GM18499 (cell line): Measurements from ENCODE around the gene CLTC.
"Not testable (repeated sequence)": the region's sequence is repeated elsewhere in the genome, so short reads cannot be mapped to it uniquely, and the experiment has no call there.

Experiments
- ATAC-seq: cut with Tn5 transposase; IDR thresholded peaks from one replicate; pipeline ENCODE4 v1.9.1; 2021; ENCODE audit warnings: moderate number of reproducible peaks; ENCODE audit not compliant: insufficient read depth, unreplicated experiment

CLTC gene

DNA sequence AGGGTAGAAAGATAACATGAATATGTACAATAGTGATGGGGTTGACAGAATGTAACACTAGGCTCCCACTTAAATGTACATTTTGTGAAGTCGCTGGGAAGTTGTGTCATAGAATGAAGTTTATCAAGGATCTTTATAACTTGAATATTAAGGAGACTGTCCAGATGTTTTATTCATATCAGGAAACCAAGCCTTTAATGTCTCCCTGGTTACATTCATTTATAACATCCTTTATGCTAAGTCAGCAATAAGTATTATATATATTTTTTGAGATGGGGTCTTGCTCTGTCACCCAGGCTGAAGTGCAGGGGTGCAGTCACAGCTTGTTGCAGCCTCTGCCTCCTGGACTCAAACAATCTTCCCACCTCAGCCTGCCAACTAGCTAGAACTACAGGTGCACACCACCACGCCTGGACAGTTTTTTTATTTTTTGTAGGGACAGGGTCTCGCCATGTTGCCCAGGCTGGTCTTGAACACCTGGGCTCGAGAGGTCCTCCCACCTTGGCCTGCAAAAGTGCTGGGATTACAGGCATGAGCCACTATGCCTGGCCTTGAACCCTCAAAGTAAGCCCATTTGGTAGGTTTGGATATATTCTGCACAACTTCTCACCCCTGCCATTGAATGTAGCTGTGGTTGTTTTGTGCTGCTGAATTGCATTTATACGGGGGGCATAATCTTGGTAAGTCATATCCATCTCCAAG, 14.1 kb downstream of the CLTC start:
- no peak for ATAC-seq

DNA sequence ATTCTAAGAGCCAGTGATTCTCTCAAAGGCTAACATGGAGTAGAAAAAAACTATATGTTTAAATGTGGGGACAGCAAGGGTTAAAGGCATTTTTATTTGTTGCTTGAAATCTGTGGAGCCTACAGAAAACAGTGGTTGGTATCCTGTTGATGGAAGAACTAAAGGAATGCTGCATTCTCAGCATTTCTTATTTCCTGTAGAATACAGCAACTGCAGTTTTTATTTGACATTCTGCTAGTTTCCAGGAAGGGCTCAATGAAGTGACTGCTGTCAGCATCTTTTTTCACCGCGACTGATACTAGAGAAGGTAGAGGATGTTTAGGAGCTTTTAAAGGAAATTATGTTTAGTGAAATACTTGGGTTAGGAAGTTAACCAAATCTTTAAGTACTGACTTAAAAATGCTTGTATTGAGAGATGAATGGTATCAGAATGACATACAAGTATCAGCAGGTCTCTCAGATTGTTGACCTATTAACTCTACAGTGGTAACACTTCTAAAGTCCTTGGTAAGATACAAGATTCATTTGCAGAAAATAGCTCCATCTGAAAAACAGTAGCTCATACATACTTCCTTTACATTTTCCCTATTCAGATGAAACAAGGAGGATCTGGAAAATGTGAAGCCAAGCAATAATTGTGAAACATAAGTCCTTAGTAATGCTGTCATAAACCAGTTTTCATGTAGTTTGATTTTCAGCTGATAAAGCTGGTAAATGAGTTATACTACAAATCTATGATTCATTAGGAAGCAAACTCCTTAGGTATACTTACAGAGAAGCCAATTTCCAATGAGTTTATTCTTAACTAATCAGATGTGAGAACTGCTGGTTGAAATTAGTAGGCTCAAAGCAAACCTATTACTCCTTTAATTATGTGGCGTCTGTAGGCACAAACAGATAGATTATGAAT, 15.2 kb downstream of the CLTC start:
- no peak for ATAC-seq

DNA sequence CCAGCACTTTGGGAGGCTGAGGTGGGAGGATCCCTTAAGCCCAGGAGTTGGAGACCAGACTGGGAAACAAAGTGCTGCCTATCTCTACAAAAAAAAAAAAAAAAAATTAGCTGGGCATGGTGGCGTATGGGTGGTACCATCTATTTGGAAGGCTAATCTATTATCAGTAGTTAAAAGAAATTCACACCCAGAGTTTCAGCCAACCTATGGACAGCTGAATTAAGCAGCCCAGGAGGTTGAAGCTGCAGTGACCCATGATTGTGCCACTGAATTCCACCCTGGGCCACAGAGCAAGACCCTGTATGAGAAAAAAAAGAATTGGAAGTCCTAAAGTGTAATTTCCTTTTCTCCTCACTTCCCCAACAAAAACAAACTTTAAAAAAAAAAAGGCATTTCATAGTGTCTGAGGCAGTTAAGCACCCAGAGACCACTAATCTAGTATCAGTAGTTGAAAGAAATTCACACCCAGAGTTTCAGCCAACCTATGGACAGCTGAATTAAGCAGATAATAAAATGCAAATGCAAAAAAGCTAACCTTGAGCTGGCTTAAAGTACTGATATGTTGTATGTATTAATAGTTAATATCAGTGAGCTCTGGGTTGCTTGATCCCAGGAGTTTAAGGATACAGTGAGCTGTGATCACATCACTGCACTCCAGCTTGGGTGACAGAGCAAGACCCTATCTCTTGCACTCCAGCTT, 18.1 kb downstream of the CLTC start:
- no peak for ATAC-seq

DNA sequence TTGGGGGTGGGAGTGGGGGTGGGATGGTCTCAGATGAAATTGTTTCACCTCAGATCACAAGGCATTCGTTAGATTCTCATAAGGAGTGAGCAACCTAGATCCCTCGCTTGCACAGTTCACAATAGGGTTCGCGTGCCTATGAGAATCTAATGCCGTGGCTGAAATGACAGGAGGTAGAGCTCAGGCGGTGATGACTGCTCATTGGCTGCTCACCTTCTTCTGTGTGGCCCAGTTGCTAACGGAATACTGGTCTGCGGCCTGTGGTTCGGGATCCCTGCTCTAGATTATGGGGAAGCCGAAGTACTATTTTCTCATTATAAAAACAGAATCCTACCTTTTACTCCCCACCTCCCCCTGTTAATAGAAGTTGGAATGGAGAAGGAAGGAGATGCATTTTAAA, 18.9 kb downstream of the CLTC start:
- ATAC-seq = no peak

DNA sequence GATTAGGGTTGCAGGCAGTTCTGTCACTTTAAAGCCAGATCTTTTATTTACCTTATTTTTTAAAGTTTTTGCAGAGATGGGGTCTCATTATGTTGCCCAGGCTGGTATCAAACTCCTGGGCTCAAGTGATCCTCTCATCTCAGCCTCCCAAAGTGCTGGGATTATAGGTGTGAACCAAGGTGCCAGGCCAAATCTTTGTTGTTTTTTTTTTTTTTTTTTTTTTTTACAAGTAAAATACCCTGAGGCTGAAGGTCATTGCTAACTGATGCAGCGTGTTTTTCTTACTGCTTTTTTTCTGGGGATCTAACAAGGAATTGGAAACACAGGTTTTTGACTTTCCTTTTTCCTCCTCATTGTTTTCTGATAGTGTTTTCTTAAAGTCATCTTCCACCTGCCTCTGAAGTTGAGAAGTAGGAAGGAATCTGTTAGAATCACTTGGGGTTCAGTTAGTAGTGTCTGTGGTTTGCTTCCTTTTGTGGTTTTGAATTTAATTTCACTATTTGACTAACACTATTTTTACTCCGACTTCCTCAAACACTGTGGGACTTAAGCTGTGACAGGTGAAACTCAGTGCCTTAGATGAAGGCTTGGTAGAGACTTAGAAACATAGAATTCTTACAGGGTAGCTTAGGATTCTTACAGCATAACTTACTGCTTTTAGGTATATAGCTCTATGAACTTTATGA, 22.2 kb downstream of the CLTC start:
- ATAC-seq = peak; percentile 90

DNA sequence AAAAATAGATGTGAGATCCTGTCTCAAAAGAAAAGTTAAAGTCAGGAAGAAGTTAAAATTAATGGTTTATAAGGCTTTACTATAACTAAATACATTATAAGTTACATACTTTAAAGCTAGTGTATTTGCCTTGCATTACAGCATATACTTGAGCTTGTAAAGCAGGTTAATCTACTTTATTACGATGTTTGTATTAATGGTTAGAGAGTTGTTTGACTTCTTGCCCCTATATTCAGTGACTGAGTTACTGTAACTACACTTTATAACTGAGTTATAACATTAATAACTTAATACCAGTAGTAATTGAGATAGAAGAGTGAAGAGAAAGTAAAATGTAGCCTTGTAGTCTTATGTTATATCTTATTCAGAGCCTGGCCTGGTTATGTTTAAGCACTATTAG, 22.9 kb downstream of the CLTC start:
- no peak for ATAC-seq

DNA sequence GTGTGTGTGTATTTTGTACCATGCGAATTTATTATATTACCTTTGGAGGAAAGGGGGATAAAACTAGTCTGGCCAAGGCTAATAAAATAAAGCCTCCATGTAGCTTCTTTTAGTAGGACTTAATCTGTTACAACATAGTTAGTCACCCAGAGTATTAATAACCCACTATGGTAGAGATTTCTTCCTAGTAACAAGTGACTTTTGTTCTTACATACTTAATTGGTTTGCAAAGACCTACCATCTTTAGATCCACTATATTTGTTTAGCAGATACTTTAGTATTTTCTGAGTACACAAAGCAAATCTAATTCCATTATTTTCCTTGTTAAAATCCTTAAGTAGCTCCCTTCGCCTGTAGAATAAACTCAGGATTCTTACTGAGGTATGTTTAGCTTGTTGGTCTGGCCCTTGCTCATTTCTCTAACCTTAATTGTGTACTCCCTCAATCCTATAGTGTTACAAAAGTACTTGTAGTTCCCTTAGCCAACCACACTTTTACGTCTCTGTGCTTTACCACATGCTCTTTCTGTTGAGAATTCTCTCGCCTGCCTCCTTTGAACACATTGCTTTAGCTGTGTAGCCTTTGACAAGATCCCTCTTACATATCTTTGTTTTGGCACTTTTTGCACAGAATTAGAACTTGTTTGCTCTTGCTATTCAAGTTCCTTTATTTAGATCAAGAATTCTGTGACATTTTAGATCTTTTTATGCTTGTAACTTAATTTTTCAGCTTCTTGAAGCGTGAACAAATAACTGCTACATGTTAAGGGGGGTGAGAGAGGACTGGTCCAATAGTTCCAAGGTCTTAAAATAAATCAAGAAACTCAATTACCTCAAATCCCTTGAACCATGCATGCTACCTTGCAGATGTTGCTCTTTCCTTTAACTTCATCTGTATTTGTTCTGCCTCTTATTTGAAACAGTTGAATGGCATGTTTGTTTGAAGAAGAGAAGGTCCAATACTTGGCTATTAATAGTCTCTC, 23.8 kb downstream of the CLTC start:
- no peak for ATAC-seq

DNA sequence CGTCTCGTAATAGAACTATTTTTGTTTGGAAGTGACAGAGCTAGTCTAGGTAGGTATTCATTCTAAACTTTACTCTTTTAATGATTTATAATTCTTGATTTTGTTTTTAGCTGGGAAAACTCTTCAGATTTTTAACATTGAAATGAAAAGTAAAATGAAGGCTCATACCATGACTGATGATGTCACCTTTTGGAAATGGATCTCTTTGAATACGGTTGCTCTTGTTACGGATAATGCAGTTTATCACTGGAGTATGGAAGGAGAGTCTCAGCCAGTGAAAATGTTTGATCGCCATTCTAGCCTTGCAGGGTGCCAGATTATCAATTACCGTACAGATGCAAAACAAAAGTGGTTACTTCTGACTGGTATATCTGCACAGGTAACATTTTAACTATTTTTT, 27.6 kb downstream of the CLTC start:
- ATAC-seq = no peak

DNA sequence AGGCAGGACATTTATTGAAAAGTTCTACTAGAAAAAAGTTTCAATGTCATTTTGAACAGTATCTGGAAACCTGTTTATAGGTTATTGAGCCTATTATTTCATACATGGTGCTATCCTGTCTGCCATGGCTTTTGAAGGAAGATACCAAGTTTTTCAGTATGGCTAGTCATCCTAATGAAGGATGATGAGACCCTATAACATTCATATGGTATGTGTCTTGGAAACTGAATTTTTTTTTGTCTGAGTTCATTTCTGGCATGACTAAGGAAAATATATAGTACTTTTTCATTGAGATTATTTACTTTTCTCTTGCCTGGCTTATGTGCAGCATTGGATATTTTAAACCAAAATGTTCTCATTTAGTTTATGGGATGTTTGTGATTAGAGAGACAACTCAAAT, 30.2 kb downstream of the CLTC start:
- ATAC-seq = no peak

DNA sequence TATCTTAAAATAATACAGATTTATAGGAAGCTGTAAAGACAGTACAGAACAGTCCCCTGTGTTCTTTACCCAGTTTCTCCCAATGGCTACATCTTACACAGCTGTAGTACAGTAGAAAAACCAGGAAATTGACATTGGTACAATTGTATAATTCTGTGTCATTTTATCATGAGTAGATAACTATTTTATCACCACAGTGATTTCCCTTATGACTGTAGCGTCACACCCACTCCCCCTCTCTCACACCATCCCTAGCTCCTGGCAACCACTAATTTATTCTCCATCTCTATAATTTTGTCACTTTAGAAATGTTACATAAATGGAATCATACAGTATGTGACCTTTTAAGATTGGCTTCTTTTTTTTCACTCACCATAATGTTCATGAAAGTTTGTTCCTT, 30.9 kb downstream of the CLTC start:
- no peak for ATAC-seq

DNA sequence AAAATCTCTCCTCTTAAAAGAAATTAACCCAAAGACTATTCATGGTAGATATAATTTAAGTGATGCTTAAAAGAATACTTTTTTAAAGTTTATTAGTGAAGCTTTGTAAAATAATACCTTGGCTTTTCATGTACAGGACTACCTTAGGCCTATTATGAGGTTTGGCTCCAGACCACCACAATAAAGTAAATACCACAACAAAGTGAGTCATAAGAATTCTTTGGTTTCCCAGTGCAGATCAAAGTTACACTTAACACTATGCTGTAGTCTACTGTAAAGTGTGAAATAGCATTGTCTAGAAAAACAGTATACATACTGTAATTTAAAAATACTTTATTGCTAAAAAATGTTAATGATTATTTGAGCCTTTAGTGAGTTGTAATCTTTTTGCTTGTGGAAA, 31.7 kb downstream of the CLTC start:
- no peak for ATAC-seq

DNA sequence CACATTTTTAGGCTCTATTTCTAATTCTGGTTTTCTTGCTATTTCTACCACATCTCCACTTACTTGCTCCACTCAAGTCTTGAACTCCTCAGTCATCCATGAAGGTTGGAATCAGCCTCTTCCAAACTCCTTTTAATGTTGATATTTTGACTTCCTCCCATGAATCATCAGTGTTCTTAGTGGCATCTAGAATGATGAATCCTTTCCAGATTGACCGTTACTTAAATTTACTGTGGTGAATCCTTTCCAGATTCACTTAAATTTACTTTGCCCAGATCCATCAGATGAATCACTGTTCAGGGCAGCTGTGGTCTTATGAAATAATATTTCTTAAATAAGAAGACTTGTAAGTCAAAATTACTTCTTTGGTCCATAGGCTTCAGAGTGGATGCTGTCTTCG, 32.4 kb downstream of the CLTC start:
- no peak for ATAC-seq

DNA sequence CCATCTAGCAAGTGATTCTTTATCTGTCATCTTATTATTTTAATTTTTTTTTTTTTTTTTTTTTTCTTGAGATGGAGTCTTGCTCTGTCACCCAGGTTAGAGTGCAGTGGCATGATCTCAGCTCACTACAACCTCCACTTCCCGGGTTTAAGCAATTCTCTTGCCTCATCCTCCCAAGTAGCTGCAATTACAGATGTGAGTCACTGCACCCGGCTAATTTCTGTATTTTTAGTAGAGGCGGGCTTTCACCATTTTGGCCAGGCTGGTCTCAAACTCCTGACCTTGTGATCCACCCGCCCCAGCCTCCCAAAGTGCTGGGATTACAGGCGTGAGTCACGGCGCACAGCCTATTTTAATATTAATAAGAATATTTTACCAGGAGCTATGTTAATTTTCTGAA, 36.9 kb downstream of the CLTC start:
- not testable (repeated sequence) for ATAC-seq

DNA sequence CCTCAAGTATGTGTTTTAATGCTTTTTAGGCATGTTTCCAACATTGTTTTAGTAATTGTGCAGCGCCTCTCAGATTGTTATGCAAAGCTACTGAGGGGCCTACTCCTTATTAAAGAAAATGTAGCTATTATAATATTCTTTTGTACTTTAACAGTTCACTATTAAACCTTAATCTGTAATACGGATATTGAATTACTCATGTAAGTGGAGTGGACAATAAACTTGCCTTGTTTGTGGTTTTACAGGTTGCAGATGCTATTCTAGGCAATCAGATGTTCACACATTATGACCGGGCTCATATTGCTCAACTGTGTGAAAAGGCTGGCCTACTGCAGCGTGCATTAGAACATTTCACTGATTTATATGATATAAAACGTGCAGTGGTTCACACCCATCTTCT, 46.5 kb downstream of the CLTC start:
- no peak for ATAC-seq

DNA sequence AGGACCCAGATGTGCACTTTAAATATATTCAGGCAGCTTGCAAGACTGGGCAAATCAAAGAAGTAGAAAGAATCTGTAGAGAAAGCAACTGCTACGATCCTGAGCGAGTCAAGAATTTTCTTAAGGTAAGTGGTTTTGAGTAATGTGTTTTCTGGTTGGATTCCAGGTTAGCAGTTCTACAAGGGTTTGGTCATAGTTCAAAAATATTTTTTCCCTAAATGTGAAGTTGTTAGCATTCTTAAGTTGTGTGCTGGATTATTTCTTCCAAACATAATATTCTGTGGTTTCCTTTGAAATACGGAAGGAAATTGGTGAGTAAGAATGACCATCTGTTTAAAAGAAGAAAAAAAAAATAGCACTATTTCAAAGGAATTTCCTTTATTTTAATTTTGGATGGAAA, 49.1 kb downstream of the CLTC start:
- ATAC-seq = no peak

DNA sequence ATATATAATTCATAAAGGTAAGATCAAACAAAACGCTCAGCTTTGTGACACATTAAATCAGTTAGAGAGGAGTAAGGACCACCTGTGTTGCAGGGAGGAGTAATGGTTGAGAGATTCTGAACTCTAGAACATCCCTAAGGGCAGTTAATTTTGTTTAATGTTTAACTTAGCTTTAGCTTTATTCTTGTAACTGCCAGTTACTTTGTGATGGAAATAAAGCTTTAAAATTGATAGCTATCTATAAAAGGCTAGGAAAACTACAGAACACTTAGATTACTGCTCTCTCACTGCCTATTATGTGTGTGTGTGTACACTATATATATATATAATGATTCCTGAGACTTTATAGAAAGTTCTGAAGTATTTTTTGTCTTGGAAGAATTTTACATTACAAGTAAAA, 49.7 kb downstream of the CLTC start:
- ATAC-seq = no peak

DNA sequence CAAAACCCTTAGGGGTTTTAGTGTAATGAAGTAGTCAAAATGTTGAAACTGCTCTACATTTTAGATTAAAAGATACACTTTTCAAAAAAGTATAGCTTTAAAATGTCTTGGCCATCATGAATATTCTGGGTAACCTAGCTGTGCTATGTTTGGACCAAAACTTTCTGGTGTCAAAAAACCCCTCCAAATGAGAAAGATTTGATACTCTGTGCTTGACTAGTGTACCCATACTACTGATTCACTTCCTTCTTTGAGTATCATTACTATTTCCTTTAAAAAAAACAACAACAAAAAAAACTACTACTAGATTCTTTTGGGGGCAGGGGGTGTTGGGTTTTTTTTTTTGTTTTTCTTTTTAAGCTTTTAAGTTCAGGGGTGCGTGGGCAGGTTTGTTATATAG, 50.2 kb downstream of the CLTC start:
- ATAC-seq = no peak

DNA sequence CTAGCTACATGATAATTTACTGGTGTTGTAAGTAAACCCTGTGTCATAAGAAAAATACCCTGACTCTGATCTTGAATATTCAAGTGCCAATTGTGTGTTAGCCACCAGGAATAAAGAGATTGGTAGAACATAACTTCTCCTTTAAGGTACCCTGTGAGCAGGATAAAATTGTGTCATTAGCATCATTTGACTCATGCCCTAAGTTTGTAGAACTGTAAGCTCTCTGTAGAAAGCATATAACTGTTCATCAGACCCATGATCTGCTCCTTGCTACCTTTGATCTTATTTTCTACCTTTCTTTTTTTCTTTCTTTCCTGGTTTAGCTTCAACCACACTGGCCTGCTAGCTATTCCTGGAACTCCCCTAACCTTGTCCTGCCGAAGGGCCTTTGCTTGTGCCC, 51.7 kb downstream of the CLTC start:
- no peak for ATAC-seq

DNA sequence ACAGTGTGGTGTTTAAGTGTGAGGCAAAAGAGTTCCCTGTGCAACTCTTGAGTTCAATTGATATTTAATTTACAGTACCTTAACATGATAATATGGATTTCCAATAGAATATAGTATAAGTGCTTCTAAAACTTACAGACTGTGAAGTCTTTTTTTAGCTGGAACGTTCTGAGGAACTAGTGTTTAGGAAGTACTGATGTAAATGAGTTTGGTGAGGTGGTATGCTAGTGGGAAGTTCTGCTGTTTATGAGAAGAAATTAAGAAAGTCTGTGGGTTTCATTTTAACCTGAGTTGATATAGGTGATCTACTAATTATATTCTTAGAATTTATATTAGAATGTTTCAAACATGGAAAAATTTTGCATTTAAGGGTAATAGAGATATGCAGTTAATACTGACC, 55.5 kb downstream of the CLTC start:
- ATAC-seq = no peak

DNA sequence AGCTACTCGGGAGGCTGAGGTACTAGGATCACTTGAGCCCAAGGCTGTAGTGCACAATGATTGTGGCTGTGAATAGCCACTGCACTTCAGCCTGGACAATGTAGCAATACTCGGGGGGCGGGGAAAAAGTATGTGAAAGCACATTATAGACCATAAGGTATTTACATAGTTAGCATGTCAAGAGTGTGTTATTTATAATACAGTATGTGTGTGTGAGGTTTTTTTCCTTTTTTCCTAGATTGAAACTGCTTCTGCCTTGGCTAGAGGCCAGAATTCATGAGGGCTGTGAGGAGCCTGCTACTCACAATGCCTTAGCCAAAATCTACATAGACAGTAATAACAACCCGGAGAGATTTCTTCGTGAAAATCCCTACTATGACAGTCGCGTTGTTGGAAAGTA, 57.0 kb downstream of the CLTC start:
- no peak for ATAC-seq
